H1 (cell line): ENCODE measurements around the gene TAF15. TPM values are rescaled to one million over a fixed set of nuclear protein-coding genes. Genes with fewer than 3 reads are reported as not detected.

Experiments used
- ATF3 ChIP-seq: IDR thresholded peaks from 2 replicates; pipeline ENCODE4 v1.6.1; 2011; ENCODE audit warnings: low read depth, mild to moderate bottlenecking, low read length; ENCODE audit not compliant: insufficient read depth
- BCL11A ChIP-seq, 2 experiments: IDR thresholded peaks; one replicate each; pipeline ENCODE4 v1.6.1; 2011; ENCODE audit warnings: low read depth in 2 of 2, low read length in 2 of 2, mild to moderate bottlenecking in 2 of 2
- BRCA1 ChIP-seq: IDR thresholded peaks from 2 replicates; pipeline ENCODE4 v1.6.1; 2012; ENCODE audit warnings: low read depth, low read length, improper control_type of control experiment
- CBX8 ChIP-seq: fragments of 300-800, 300-1000 bp; sonication (generic); IDR thresholded peaks from 2 replicates; pipeline ENCODE4 v1.7.1; 2016; ENCODE audit warnings: low read depth, low read length, borderline replicate concordance
- CHD2 ChIP-seq: IDR thresholded peaks from 2 replicates; pipeline ENCODE4 v1.6.1; 2012; ENCODE audit warnings: low read length, improper control_type of control experiment
- CTCF ChIP-seq, 3 experiments: IDR thresholded peaks; 1 replicate in 2 of 3; 2 replicates in 1 of 3; pipeline versions ENCODE4 v1.5.1 to v1.6.1; 2011; ENCODE audit warnings: low read length in 3 of 3, mild to moderate bottlenecking in 3 of 3, inconsistent platforms in 2 of 3, low read depth in 1 of 3, moderate library complexity in 1 of 3; ENCODE audit not compliant: insufficient read depth in 1 of 3; ENCODE audit errors: control extremely low read depth in 1 of 3
- FOSL1 ChIP-seq: IDR thresholded peaks from 2 replicates; pipeline ENCODE4 v1.6.1; 2011; ENCODE audit warnings: mild to moderate bottlenecking, low read depth, low read length, moderate library complexity; ENCODE audit not compliant: insufficient read depth
- GTF2F1 ChIP-seq: IDR thresholded peaks from 2 replicates; pipeline ENCODE4 v1.6.1; 2012; ENCODE audit warnings: low read depth, low read length, improper control_type of control experiment, borderline replicate concordance
- JUN ChIP-seq: IDR thresholded peaks from 2 replicates; pipeline ENCODE4 v1.6.1; 2011; ENCODE audit warnings: low read depth, mild to moderate bottlenecking, improper control_type of control experiment, low read length
- JUND ChIP-seq: IDR thresholded peaks from 2 replicates; pipeline ENCODE4 v1.6.1; 2011; ENCODE audit warnings: mild to moderate bottlenecking, improper control_type of control experiment, low read length
- PHF8 ChIP-seq: fragments of 200-600 bp; sonication (generic); conservative IDR thresholded peaks from 2 replicates; pipeline ENCODE4 v1.7.1; 2012; ENCODE audit warnings: low read depth, mild to moderate bottlenecking, inconsistent platforms, low read length, moderate library complexity
- POLR2A ChIP-seq, 2 experiments: IDR thresholded peaks; 1 replicate in 1 of 2; 2 replicates in 1 of 2; pipeline ENCODE4 v1.6.1; 2011; ENCODE audit warnings: low read depth in 2 of 2, low read length in 2 of 2, mild to moderate bottlenecking in 2 of 2; ENCODE audit errors: control extremely low read depth in 1 of 2
- RAD21 ChIP-seq, 2 experiments: IDR thresholded peaks in 1 of 2; conservative IDR thresholded peaks in 1 of 2; 2 replicates each; pipeline ENCODE4 v1.6.1; 2011; ENCODE audit warnings: low read depth in 2 of 2, low read length in 2 of 2, improper control_type of control experiment in 1 of 2, inconsistent platforms in 1 of 2, mild to moderate bottlenecking in 1 of 2, moderate library complexity in 1 of 2
- SIN3A ChIP-seq, 2 experiments: IDR thresholded peaks in 1 of 2; conservative IDR thresholded peaks in 1 of 2; 2 replicates each; pipeline ENCODE4 v1.6.1; 2011 to 2012; ENCODE audit warnings: low read length in 2 of 2, improper control_type of control experiment in 1 of 2, low read depth in 1 of 2, mild to moderate bottlenecking in 1 of 2
- SP1 ChIP-seq: IDR thresholded peaks from 2 replicates; pipeline ENCODE4 v1.6.1; 2011; ENCODE audit warnings: low read depth, low read length
- SUZ12 ChIP-seq: fragments of 200-600 bp; sonication (generic); IDR thresholded peaks from 2 replicates; pipeline ENCODE4 v1.6.1; 2012; ENCODE audit warnings: mild to moderate bottlenecking, inconsistent platforms, low read length, moderate library complexity, mixed read lengths
- TBP ChIP-seq: IDR thresholded peaks from 2 replicates; pipeline ENCODE4 v1.6.1; 2011; ENCODE audit warnings: low read depth, low read length, improper control_type of control experiment
- USF2 ChIP-seq: IDR thresholded peaks from 2 replicates; pipeline ENCODE4 v1.6.1; 2011; ENCODE audit warnings: low read length, improper control_type of control experiment
- YY1 ChIP-seq: IDR thresholded peaks from 2 replicates; pipeline ENCODE4 v1.6.1; 2011; ENCODE audit warnings: low read depth, mild to moderate bottlenecking, low read length
- polyA plus RNA-seq, 7 experiments: library from polyadenylated mRNA; depleted of rRNA in 3 of 7; stranded (reverse) in 5 of 7; unstranded in 2 of 7; fragments of >200 nt in 5 of 7; fragments of 200-250 nt in 2 of 7; gene quantifications; 1 replicate in 5 of 7; 2 replicates in 1 of 7; 4 replicates in 1 of 7; pipeline versions ENCODE4 v1.2.1 to v1.2.3, GENCODE V29; 2011 to 2013; ENCODE audit warnings: missing spikeins in 2 of 7, mixed read lengths in 2 of 7
- total RNA-seq: library from RNA; stranded (reverse); fragmentation: NEBNext Ultra II Directional; extraction: Animal tissue kit (Norgen Biotek cat#: 25700); gene quantifications from 2 replicates; pipeline ENCODE4 v1.2.1, GENCODE V29; 2021

Gene TAF15
- total and polyA plus RNA-seq, 2 of the 8 experiments (the other 6 are each of a cell fraction or from before 2014, with no cell fraction given) = 80.1 to 338 TPM

GRCh38 chr17:35808962-35809854, at the start of gene TAF15 (continued):
- TF ChIP-seq SIN3A (conservative IDR thresholded peaks at IDR 0.05 in 1 of 2, IDR thresholded peaks at IDR 0.05 in 1 of 2; ENCODE audit: low read depth in 1 of 2, low read length in 2 of 2) = 0 out of 4 replicates have a peak, but pooled peaks have one; percentile 29
- peak; percentile 96 for TF ChIP-seq TBP
- TF ChIP-seq SUZ12 = no peak
- TF ChIP-seq JUN = no peak
- peak; percentile 7; the same call in 1 of the 2 replicates for TF ChIP-seq FOSL1
- peak; percentile 99 for TF ChIP-seq JUND
- TF ChIP-seq CBX8 = no peak
- TF ChIP-seq RAD21 (IDR thresholded peaks at IDR 0.05 in 1 of 2, conservative IDR thresholded peaks at IDR 0.05 in 1 of 2; ENCODE audit: low read depth in 2 of 2, low read length in 2 of 2) = peak; percentile 50 to 52; a peak in 3 of 4 replicates
- TF ChIP-seq SP1 = peak; percentile 90
- peak; percentile 97 to 99 for TF ChIP-seq POLR2A (IDR thresholded peaks at IDR 0.05; ENCODE audit: control extremely low read depth in 1 of 2, low read depth in 2 of 2, low read length in 2 of 2)
- TF ChIP-seq BRCA1 = peak; percentile 59
- 0 out of 2 replicates have a peak, but pooled peaks have one; percentile 8 for TF ChIP-seq CHD2
- TF ChIP-seq GTF2F1 = peak; percentile 94
- TF ChIP-seq USF2 = no peak
- peak; percentile 94 for TF ChIP-seq YY1
- no peak for TF ChIP-seq ATF3
- peak; percentile 100 for TF ChIP-seq PHF8
- no peak for TF ChIP-seq BCL11A (IDR thresholded peaks at IDR 0.05; ENCODE audit: low read depth in 2 of 2, low read length in 2 of 2)
- TF ChIP-seq CTCF (IDR thresholded peaks at IDR 0.05; ENCODE audit: control extremely low read depth in 1 of 3, insufficient read depth in 1 of 3, low read depth in 1 of 3, low read length in 3 of 3) = peak; percentile 67 to 76 (median 72)
